ENCODE results near the gene POLD4. TPM values are rescaled to one million over a fixed set of nuclear protein-coding genes. Genes with fewer than 3 reads are reported as not detected.

POLD4 gene
- total and polyA plus RNA-seq, 2 of the 13 experiments (the other 11 are each of a cell fraction or from before 2014, with no cell fraction given): 10.5 to 27.4 TPM

DNA sequence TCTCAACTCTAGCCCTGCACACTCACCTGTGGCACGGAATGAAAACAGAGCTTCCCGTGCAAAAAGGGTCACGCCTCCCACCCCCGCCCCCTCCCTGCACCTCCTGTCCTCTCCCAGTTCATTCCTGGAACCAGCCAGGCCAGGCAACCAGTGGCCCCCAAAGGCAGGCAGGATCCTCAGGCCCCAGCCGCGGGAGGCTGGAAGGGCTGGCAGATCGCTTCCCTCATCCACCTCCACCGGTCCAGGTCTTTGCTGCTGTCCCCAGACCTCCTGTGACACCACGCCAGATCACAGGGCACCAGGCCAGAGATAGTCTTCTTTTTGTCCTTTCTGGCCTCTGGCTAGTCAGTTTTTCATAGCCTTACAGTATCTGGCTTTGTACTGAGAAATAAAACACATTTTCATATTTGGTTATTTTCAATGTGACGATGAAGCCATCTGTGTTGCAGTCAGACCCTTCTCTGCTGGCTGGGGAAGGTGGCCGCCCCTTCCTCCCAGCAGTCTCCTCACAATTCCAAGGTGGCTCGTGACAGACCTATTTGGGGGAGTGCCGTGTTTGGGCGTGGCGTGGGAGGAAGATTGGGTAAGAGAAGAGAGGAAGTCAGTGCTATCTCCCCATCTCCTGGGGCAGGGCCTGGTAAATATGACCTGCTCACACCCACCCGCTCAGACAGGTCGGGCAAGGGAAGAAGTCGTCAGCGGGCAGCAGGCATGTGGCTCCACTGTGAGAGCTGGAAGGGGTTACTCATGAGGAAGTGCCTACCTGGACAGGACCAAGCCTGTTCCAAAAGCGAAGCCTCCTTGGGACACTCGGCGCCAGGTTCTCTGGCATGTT, 40.9 kb downstream of the POLD4 start (continued):
- TF ChIP-seq, protein P1, sequence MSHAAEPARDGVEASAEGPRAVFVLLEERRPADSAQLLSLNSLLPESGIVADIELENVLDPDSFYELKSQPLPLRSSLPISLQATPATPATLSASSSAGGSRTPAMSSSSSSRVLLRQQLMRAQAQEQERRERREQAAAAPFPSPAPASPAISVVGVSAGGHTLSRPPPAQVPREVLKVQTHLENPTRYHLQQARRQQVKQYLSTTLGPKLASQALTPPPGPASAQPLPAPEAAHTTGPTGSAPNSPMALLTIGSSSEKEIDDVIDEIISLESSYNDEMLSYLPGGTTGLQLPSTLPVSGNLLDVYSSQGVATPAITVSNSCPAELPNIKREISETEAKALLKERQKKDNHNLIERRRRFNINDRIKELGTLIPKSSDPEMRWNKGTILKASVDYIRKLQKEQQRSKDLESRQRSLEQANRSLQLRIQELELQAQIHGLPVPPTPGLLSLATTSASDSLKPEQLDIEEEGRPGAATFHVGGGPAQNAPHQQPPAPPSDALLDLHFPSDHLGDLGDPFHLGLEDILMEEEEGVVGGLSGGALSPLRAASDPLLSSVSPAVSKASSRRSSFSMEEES (CRISPR knock-in tag; IDR thresholded peaks at IDR 0.05): no peak

DNA sequence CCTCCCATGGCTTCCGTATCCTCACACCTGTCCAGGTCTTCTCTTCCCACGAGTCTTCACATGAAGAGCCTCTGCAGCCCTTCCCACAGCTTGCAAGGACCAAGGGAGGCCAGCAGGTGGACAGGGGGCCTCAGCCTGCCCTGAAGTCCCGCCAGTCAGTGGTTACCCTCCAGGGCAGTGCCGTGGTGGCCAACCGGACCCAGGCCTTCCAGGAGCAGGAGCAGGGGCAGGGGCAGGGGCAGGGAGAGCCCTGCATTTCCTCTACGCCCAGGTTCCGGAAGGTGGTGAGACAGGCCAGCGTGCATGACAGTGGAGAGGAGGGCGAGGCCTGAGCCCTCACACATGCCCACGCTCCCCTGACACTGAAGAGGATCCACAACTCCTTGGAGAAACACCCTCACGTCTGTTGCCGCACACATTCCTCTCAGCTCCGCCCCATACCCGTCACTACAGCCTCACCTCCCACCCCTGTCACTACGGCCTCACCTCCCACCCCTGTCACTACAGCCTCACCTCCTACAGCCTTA, 41.7 kb downstream of the POLD4 start:
- Histone ChIP-seq H3K79me2 (ENCODE audit: insufficient read depth, low read length) (no peaks in the 10 kb centered on the region), H3K4me1 (ENCODE audit: insufficient read depth, low read length) (peaks cover 5% of the 10 kb centered on the region; the same call in 1 of the 2 replicates), H4K20me1 (ENCODE audit: insufficient read depth, low read length) (no peaks in the 10 kb centered on the region), H2AFZ (ENCODE audit: low read length) (no peak overlapping the region), H3K27me3 (ENCODE audit: control insufficient read depth in 1 of 2, insufficient read depth in 2 of 2, low read length in 2 of 2) (no peaks in the 10 kb centered on the region), H3K36me3 (replicated peaks in 1 of 2; ENCODE audit: control insufficient read depth in 1 of 2, insufficient read depth in 2 of 2, low read length in 2 of 2) (peaks cover 0 to 2% of the 10 kb centered on the region in 2 experiments; a peak in 3 of 5 replicates), H3K4me3 (replicated peaks in 1 of 3; ENCODE audit: insufficient read depth in 1 of 3, low read depth in 2 of 3, low read length in 3 of 3) (no peak overlapping the region), H3K27ac (ENCODE audit: extremely low read length, insufficient read depth, low read length) (no peak overlapping the region), H3K9ac (ENCODE audit: insufficient read depth, low read depth, low read length) (no peak overlapping the region), H3K4me2 (ENCODE audit: low read depth, low read length) (no peak overlapping the region), H3K9me3 (ENCODE audit: low read length) (no peaks in the 10 kb centered on the region)
- peak; percentile 61 for ATAC-seq
- POLR2A ChIA-PET: interaction anchor here (2.0 kb wide), 1 partner anchor 9 kb away, joined by 9 read pairs; the partner anchor contains the start of gene SSH3
- CTCF ChIA-PET (ENCODE audit: low intra/inter-chr PET ratio, low total read pairs): no interaction called here
- DNase-seq (ENCODE audit: low spot score): no peak
- BruUV-seq (replicated peaks): no TSS peak
- intact Hi-C loops (cut with micrococcal nuclease; ENCODE audit: unreplicated experiment) (loop anchor here (10.0 kb wide), 1 partner anchor 197 kb away; the partner anchor contains the start of gene KDM2A), in situ Hi-C loops (cut with HindIII; ENCODE audit: extremely low pct_ligation_motif_present, low pct_unique_long_range_greater_than_20kb) (no loop called here)
- 95% methylated on average over 10 of the region's 15 CpGs for WGBS (ENCODE audit: low lambda C conversion rate)
- 0 out of 2 replicates have a peak, but pooled peaks have one; percentile 30 for TF ChIP-seq HNRNPL (IDR thresholded peaks at IDR 0.05; ENCODE audit: low read depth, low read length)
- TF ChIP-seq, protein P2, sequence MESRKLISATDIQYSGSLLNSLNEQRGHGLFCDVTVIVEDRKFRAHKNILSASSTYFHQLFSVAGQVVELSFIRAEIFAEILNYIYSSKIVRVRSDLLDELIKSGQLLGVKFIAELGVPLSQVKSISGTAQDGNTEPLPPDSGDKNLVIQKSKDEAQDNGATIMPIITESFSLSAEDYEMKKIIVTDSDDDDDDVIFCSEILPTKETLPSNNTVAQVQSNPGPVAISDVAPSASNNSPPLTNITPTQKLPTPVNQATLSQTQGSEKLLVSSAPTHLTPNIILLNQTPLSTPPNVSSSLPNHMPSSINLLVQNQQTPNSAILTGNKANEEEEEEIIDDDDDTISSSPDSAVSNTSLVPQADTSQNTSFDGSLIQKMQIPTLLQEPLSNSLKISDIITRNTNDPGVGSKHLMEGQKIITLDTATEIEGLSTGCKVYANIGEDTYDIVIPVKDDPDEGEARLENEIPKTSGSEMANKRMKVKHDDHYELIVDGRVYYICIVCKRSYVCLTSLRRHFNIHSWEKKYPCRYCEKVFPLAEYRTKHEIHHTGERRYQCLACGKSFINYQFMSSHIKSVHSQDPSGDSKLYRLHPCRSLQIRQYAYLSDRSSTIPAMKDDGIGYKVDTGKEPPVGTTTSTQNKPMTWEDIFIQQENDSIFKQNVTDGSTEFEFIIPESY (CRISPR knock-in tag; IDR thresholded peaks at IDR 0.05): peak; percentile 9; the same call in 1 of the 2 replicates
- TF ChIP-seq STAG1 (CRISPR knock-in tag; IDR thresholded peaks at IDR 0.05): no peak
- TF ChIP-seq, protein P3, sequence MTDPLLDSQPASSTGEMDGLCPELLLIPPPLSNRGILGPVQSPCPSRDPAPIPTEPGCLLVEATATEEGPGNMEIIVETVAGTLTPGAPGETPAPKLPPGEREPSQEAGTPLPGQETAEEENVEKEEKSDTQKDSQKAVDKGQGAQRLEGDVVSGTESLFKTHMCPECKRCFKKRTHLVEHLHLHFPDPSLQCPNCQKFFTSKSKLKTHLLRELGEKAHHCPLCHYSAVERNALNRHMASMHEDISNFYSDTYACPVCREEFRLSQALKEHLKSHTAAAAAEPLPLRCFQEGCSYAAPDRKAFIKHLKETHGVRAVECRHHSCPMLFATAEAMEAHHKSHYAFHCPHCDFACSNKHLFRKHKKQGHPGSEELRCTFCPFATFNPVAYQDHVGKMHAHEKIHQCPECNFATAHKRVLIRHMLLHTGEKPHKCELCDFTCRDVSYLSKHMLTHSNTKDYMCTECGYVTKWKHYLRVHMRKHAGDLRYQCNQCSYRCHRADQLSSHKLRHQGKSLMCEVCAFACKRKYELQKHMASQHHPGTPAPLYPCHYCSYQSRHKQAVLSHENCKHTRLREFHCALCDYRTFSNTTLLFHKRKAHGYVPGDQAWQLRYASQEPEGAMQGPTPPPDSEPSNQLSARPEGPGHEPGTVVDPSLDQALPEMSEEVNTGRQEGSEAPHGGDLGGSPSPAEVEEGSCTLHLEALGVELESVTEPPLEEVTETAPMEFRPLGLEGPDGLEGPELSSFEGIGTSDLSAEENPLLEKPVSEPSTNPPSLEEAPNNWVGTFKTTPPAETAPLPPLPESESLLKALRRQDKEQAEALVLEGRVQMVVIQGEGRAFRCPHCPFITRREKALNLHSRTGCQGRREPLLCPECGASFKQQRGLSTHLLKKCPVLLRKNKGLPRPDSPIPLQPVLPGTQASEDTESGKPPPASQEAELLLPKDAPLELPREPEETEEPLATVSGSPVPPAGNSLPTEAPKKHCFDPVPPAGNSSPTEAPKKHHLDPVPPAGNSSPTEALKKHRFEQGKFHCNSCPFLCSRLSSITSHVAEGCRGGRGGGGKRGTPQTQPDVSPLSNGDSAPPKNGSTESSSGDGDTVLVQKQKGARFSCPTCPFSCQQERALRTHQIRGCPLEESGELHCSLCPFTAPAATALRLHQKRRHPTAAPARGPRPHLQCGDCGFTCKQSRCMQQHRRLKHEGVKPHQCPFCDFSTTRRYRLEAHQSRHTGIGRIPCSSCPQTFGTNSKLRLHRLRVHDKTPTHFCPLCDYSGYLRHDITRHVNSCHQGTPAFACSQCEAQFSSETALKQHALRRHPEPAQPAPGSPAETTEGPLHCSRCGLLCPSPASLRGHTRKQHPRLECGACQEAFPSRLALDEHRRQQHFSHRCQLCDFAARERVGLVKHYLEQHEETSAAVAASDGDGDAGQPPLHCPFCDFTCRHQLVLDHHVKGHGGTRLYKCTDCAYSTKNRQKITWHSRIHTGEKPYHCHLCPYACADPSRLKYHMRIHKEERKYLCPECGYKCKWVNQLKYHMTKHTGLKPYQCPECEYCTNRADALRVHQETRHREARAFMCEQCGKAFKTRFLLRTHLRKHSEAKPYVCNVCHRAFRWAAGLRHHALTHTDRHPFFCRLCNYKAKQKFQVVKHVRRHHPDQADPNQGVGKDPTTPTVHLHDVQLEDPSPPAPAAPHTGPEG (CRISPR knock-in tag; IDR thresholded peaks at IDR 0.05): no peak
- FAIRE-seq: no peak
